Panc1 (cell line): ENCODE data around the gene SIGLEC5. TPM values are rescaled to one million over a fixed set of nuclear protein-coding genes. Genes with fewer than 3 reads are reported as not detected.
A peak's percentile ranks its signal among the peaks of the same experiment; 100 is the strongest.

Source experiments
- ATAC-seq: fragments of 200-7000 bp; cut with Tn5 transposase; 2 replicates; pipeline ENCODE4 v1.9.1; 2020; ENCODE audit warnings: mild to moderate bottlenecking, moderate library complexity
- BruUV-seq: library from RNA; stranded (reverse); fragments of 400-500 nt; replicated peaks from 2 replicates; lab custom pipeline; 2021; lab: Mats Ljungman, UMichigan
- CTCF ChIA-PET: fragments of 300-600 bp; sonication (Branson Sonifier 250); formaldehyde crosslinking; loops from one replicate; lab custom pipeline; 2022; ENCODE audit warnings: antibody characterized with exemption; lab: Charles Lee
- POLR2A ChIA-PET: fragments of 300-600 bp; sonication (Branson Sonifier 250); formaldehyde crosslinking; loops from one replicate; lab custom pipeline; 2022; ENCODE audit warnings: antibody characterized with exemption; lab: Charles Lee
- DNase-seq: peaks from one replicate; pipeline ENCODE4 v3.0.0-alpha.2; 2010; ENCODE audit warnings: low read depth, low spot score
- H3K27ac ChIP-seq: 2 replicates; pipeline ENCODE4 v1.5.1; 2011; ENCODE audit warnings: mild to moderate bottlenecking, low read length, inconsistent platforms
- H3K27me3 ChIP-seq: fragments of 200-500 bp; sonication (Bioruptor generic); 2 replicates; pipeline ENCODE4 v1.6.0; 2014; ENCODE audit warnings: low read length, inconsistent platforms; ENCODE audit not compliant: control insufficient read depth, insufficient read depth
- H3K36me3 ChIP-seq: fragments of 200-500 bp; sonication (Bioruptor generic); 2 replicates; pipeline ENCODE4 v1.5.1; 2014; ENCODE audit warnings: inconsistent platforms, mild to moderate bottlenecking, low read length, moderate library complexity; ENCODE audit not compliant: control insufficient read depth, insufficient read depth
- H3K4me1 ChIP-seq: 2 replicates; pipeline ENCODE4 v1.5.1; 2011; ENCODE audit warnings: inconsistent platforms, mild to moderate bottlenecking, low read length, moderate library complexity; ENCODE audit not compliant: control insufficient read depth, insufficient read depth
- H3K4me3 ChIP-seq, 2 experiments: 2 replicates each; pipeline ENCODE4 v1.5.1; 2011 to 2012; ENCODE audit warnings: low read depth in 2 of 2, low read length in 2 of 2, mild to moderate bottlenecking in 2 of 2, inconsistent platforms in 1 of 2, moderate library complexity in 1 of 2
- H3K9me3 ChIP-seq: fragments of 200-500 bp; sonication (Bioruptor generic); 2 replicates; pipeline ENCODE4 v1.5.1; 2014; ENCODE audit warnings: low read depth, mild to moderate bottlenecking, inconsistent platforms, low read length, moderate library complexity; ENCODE audit not compliant: control insufficient read depth, insufficient read depth
- CTCF ChIP-seq: fragments of 450-650 bp; IDR thresholded peaks from 2 replicates; pipeline ENCODE4 v1.5.1; 2017; ENCODE audit warnings: mild to moderate bottlenecking
- POLR2AphosphoS5 ChIP-seq: IDR thresholded peaks from 2 replicates; pipeline ENCODE4 v1.6.1; 2012; ENCODE audit warnings: mild to moderate bottlenecking, low read depth, low read length, moderate library complexity
- REST ChIP-seq, 2 experiments: IDR thresholded peaks; 2 replicates each; pipeline ENCODE4 v1.6.1; 2011 to 2012; ENCODE audit warnings: low read depth in 2 of 2, control low read depth in 1 of 2, low read length in 1 of 2, mild to moderate bottlenecking in 1 of 2, moderate library complexity in 1 of 2; ENCODE audit not compliant: insufficient read depth in 1 of 2
- SIN3A ChIP-seq: IDR thresholded peaks from 2 replicates; pipeline ENCODE4 v1.6.1; 2012; ENCODE audit warnings: low read depth, mild to moderate bottlenecking, low read length, moderate library complexity, borderline replicate concordance; ENCODE audit not compliant: insufficient read depth
- TCF7L2 ChIP-seq: IDR thresholded peaks from 2 replicates; pipeline ENCODE4 v1.6.1; 2011; ENCODE audit warnings: mild to moderate bottlenecking, low read depth, low read length, inconsistent platforms
- in situ Hi-C: cut with HindIII; loops from 2 replicates; pipeline ENCODE4 v1.10.0; 2016; ENCODE audit warnings: low sequenced_read_pairs, low pct_unique_long_range_greater_than_20kb
- intact Hi-C: fragments of 100-400 bp; cut with micrococcal nuclease; formaldehyde crosslinking; loops from one replicate; pipeline ENCODE4 v1.10.0; 2022; ENCODE audit not compliant: unreplicated experiment
- total RNA-seq: library from RNA; stranded (reverse); gene quantifications from one replicate; pipeline ENCODE4 v1.2.1, GENCODE V29; 2021; ENCODE audit not compliant: unreplicated experiment

Gene SIGLEC5
- total RNA-seq, 1 experiment from 2014 or later: not detected

- POLR2A ChIA-PET: no interaction called here
- in situ Hi-C loops (no loop called here), intact Hi-C loops (no loop called here)
- Histone ChIP-seq H3K27me3 (no peaks in the 10 kb centered on the region), H3K36me3 (no peaks in the 10 kb centered on the region), H3K4me1 (no peaks in the 10 kb centered on the region), H3K4me3 (peak overlapping the region; percentile 65 to 74), H3K27ac (0 out of 2 replicates have a peak overlapping the region, but pooled peaks have one; percentile 21), H3K9me3 (peaks cover 2% of the 10 kb centered on the region; the same call in 1 of the 2 replicates)
- no TSS peak for BruUV-seq
- CTCF ChIA-PET: no interaction called here
- DNase-seq: no peak
- TF ChIP-seq TCF7L2: no peak
- no peak for TF ChIP-seq POLR2AphosphoS5
- no peak for TF ChIP-seq SIN3A
- TF ChIP-seq CTCF: no peak
- no peak for TF ChIP-seq REST (IDR thresholded peaks at IDR 0.05; ENCODE audit: insufficient read depth in 1 of 2, low read depth in 2 of 2, low read length in 1 of 2)
- no peak for ATAC-seq
These were observed 36.9 kb downstream of the SIGLEC5 start for GRCh38 chr19:51593138-51593890.

- DNase-seq: no peak
- Histone ChIP-seq H3K9me3 (peaks cover 10% of the 10 kb centered on the region), H3K27ac (no peak overlapping the region), H3K27me3 (no peaks in the 10 kb centered on the region), H3K36me3 (no peaks in the 10 kb centered on the region), H3K4me3 (no peak overlapping the region), H3K4me1 (no peaks in the 10 kb centered on the region)
- ATAC-seq: no peak
- ChIA-PET CTCF (no interaction called here), POLR2A (no interaction called here)
- intact Hi-C loops: no loop called here
- in situ Hi-C loops: no loop called here
- BruUV-seq: no TSS peak
- TF ChIP-seq REST (IDR thresholded peaks at IDR 0.05; ENCODE audit: insufficient read depth in 1 of 2, low read depth in 2 of 2, low read length in 1 of 2) (no peak), CTCF (no peak), TCF7L2 (no peak), SIN3A (no peak), POLR2AphosphoS5 (no peak)
These were observed 37.7 kb downstream of the SIGLEC5 start for GRCh38 chr19:51592521-51592920.
